A673 (cell line): Measurements from ENCODE around the gene NAA10.

Experiments used
- CTCF ChIP-seq: fragments of 300-800, 200-600 bp; sonication (generic); conservative IDR thresholded peaks from 2 replicates; pipeline ENCODE4 v1.5.1; 2017; ENCODE audit warnings: low read depth, mild to moderate bottlenecking, antibody characterized with exemption, low read length, moderate library complexity, mixed read lengths
- EZH2 ChIP-seq: fragments of 200-600 bp; sonication (generic); IDR thresholded peaks from 2 replicates; pipeline ENCODE4 v1.6.1; 2017; ENCODE audit warnings: borderline replicate concordance, low read depth, mild to moderate bottlenecking, mixed read lengths, antibody characterized with exemption, low read length; ENCODE audit not compliant: poor library complexity, severe bottlenecking

- TF ChIP-seq CTCF (no peak), EZH2 (no peak)
Observed at GRCh38 chrX:153974726-153975286, 40.0 kb upstream of the NAA10 start.
